ENCODE results near the gene LILRA6. TPM values are rescaled to one million over a fixed set of nuclear protein-coding genes. Genes with fewer than 3 reads are reported as not detected.
"Not testable (repeated sequence)": the region's sequence is repeated elsewhere in the genome, so short reads cannot be mapped to it uniquely, and the experiment has no call there.

Gene LILRA6
- total RNA-seq, 1 donor from 2014 or later, result 0.75 TPM

- DNase-seq (ENCODE audit: low spot score), result peak; percentile 40
- not testable (repeated sequence) for ATAC-seq
Observed at GRCh38 chr19:54239491-54240371, 2.9 kb downstream of the LILRA6 start.

- DNase-seq (ENCODE audit: low spot score) (no peak), ATAC-seq (no peak)
Observed at GRCh38 chr19:54233941-54234340, 8.6 kb downstream of the LILRA6 start.

GRCh38 chr19:54231077-54231931, 11.3 kb downstream of the LILRA6 start:
- DNase-seq (ENCODE audit: low spot score), result peak; percentile 92
- ATAC-seq, result peak; percentile 100

GRCh38 chr19:54230031-54230430, 12.6 kb downstream of the LILRA6 start:
- DNase-seq (ENCODE audit: low spot score) (no peak), ATAC-seq (no peak)

- no peak for ATAC-seq
- no peak for DNase-seq (ENCODE audit: low spot score)
Observed at GRCh38 chr19:54229146-54229545, 13.4 kb downstream of the LILRA6 start.

- ATAC-seq; DNase-seq (ENCODE audit: low spot score): not testable (repeated sequence)
Observed at GRCh38 chr19:54224619-54225018, 18.0 kb downstream of the LILRA6 start.

GRCh38 chr19:54223937-54224281, 18.7 kb downstream of the LILRA6 start:
- not testable (repeated sequence) for DNase-seq (ENCODE audit: low spot score); ATAC-seq

- ATAC-seq; DNase-seq (ENCODE audit: low spot score): not testable (repeated sequence)
Observed at GRCh38 chr19:54223277-54223936, 19.2 kb downstream of the LILRA6 start.

- peak; percentile 57 for ATAC-seq
- not testable (repeated sequence) for DNase-seq (ENCODE audit: low spot score)
Observed at GRCh38 chr19:54222474-54223276, 19.9 kb downstream of the LILRA6 start, which contains the start of gene LILRB3. Gene LILRB3, minus strand, starts transcription at chr19:54223007. Its CDS starts 31 bp downstream, at chr19:54222976.

- not testable (repeated sequence) for DNase-seq (ENCODE audit: low spot score); ATAC-seq
Observed at GRCh38 chr19:54221947-54222346, 20.6 kb downstream of the LILRA6 start.

GRCh38 chr19:54219702-54220101, 22.9 kb downstream of the LILRA6 start:
- not testable (repeated sequence) for DNase-seq (ENCODE audit: low spot score); ATAC-seq

GRCh38 chr19:54218960-54219661, 23.5 kb downstream of the LILRA6 start:
- no peak for DNase-seq (ENCODE audit: low spot score)
- no peak for ATAC-seq

- ATAC-seq (no peak), DNase-seq (ENCODE audit: low spot score) (no peak)
Observed at GRCh38 chr19:54218259-54218658, 24.3 kb downstream of the LILRA6 start.

- not testable (repeated sequence) for ATAC-seq; DNase-seq (ENCODE audit: low spot score)
Observed at GRCh38 chr19:54217517-54218247, 24.9 kb downstream of the LILRA6 start.

- DNase-seq (ENCODE audit: low spot score) (no peak), ATAC-seq (no peak)
Observed at GRCh38 chr19:54216869-54217268, 25.7 kb downstream of the LILRA6 start.

GRCh38 chr19:54214734-54215133, 27.9 kb downstream of the LILRA6 start:
- ATAC-seq; DNase-seq (ENCODE audit: low spot score): not testable (repeated sequence)

- DNase-seq (ENCODE audit: low spot score); ATAC-seq: not testable (repeated sequence)
Observed at GRCh38 chr19:54214217-54214616, 28.4 kb downstream of the LILRA6 start.

GRCh38 chr19:54211235-54211634, 31.4 kb downstream of the LILRA6 start:
- DNase-seq (ENCODE audit: low spot score) (no peak), ATAC-seq (no peak)
